Upper lobe of left lung (tissue), 6 donors: ENCODE results near the gene DNAJC17. TPM values are rescaled to one million over a fixed set of nuclear protein-coding genes. Genes with fewer than 3 reads are reported as not detected.

Experiments
- ATAC-seq, 2 donors: fragments of 200-7000 bp; cut with Tn5 transposase; one replicate each; pipeline ENCODE4 v1.9.1; 2022; ENCODE audit warnings: mild to moderate bottlenecking in 2 of 2, moderate library complexity in 2 of 2; ENCODE audit not compliant: low FRiP score in 2 of 2
- DNase-seq, 2 donors: peaks; one replicate each; pipeline ENCODE4 v3.0.0-alpha.2; 2019 to 2020
- H3K27ac ChIP-seq, 4 donors: fragments of 200-600 bp; sonication (generic); one replicate each; pipeline ENCODE4 v1.5.1; 2016 to 2019
- H3K27me3 ChIP-seq, 4 donors: fragments of 200-600 bp; sonication (generic); one replicate each; pipeline ENCODE4 v1.5.1; 2017 to 2019
- H3K36me3 ChIP-seq, 4 donors: fragments of 200-600 bp; sonication (generic); one replicate each; pipeline ENCODE4 v1.5.1; 2016 to 2019
- H3K4me1 ChIP-seq, 4 donors: fragments of 200-600 bp; sonication (generic); one replicate each; pipeline ENCODE4 v1.5.1; 2018 to 2019
- H3K4me3 ChIP-seq, 4 donors: fragments of 200-600 bp; sonication (generic); one replicate each; pipeline ENCODE4 v1.5.1; 2017 to 2019; ENCODE audit warnings: mild to moderate bottlenecking in 2 of 4, moderate library complexity in 1 of 4
- H3K9me3 ChIP-seq, 4 donors: fragments of 200-600 bp; sonication (generic); one replicate each; pipeline ENCODE4 v1.5.1; 2018 to 2019
- CTCF ChIP-seq, 6 experiments: fragments of 450-650 bp in 4 of 6; fragments of 200-600 bp in 2 of 6; sonication (generic) in 2 of 6; IDR thresholded peaks; one replicate each; pipeline ENCODE4 v1.5.1; 2016 to 2019; ENCODE audit warnings: antibody characterized with exemption in 6 of 6
- EP300 ChIP-seq, 4 donors: sonication (generic); formaldehyde crosslinking; IDR thresholded peaks; one replicate each; pipeline ENCODE4 v1.5.1; 2017; ENCODE audit warnings: antibody characterized with exemption in 4 of 4, control low read depth in 2 of 4
- POLR2A ChIP-seq, 4 donors: fragments of 450-650 bp; IDR thresholded peaks; one replicate each; pipeline ENCODE4 v1.5.1; 2016 to 2017; ENCODE audit warnings: antibody characterized with exemption in 4 of 4, mild to moderate bottlenecking in 2 of 4
- POLR2AphosphoS5 ChIP-seq, 2 donors: sonication (generic); formaldehyde crosslinking; IDR thresholded peaks; one replicate each; pipeline ENCODE4 v1.5.1; 2017; ENCODE audit warnings: antibody characterized with exemption in 2 of 2
- WGBS, 2 donors: methylation state at CpG; one replicate each; pipeline ENCODE4 v1.1.5; 2017 to 2018; 5-methylcytosine and 5-hydroxymethylcytosine counted together
- total RNA-seq, 6 donors: library from RNA; depleted of rRNA in 4 of 6; stranded (reverse); fragments of >200 nt in 4 of 6; gene quantifications; one replicate each; pipeline versions ENCODE4 v1.1.0 to v1.2.1, GENCODE V29; 2016 to 2021
- donor health status: DM: no; HTN: no; CAD: no; lungs with moderate emphysema.
- donor health status: DM: no; HTN: yes; CAD: no; lungs with severe emphysema.

Gene DNAJC17
- total RNA-seq, 6 donors from 2014 or later: 15.4 to 51.3 (median 30.0) TPM

GRCh38 chr15:40787991-40788390, 19.3 kb downstream of the DNAJC17 start:
- no peak overlapping the region for H3K4me3 ChIP-seq
- H3K27ac ChIP-seq: peak overlapping the region; percentile 64 to 82 (median 78)
- H3K36me3 ChIP-seq: peaks cover 0 to 12% (median 6%) of the 10 kb centered on the region in 4 donors
- no peaks in the 10 kb centered on the region for H3K27me3 ChIP-seq
- TF ChIP-seq EP300 (IDR thresholded peaks at IDR 0.05): no peak
- TF ChIP-seq CTCF (IDR thresholded peaks at IDR 0.05): no peak
- TF ChIP-seq POLR2AphosphoS5 (IDR thresholded peaks at IDR 0.05): no peak
- TF ChIP-seq POLR2A (IDR thresholded peaks at IDR 0.05): no peak
- DNase-seq: no peak
- peaks cover 27 to 39% (median 35%) of the 10 kb centered on the region in 4 donors for H3K4me1 ChIP-seq
- WGBS, 2 donors: 69 to 73% methylated on average over 6 of the region's 6 CpGs
- H3K9me3 ChIP-seq: no peaks in the 10 kb centered on the region
- no peak for ATAC-seq

GRCh38 chr15:40787344-40787841, 19.9 kb downstream of the DNAJC17 start:
- Histone ChIP-seq H3K27ac (peak overlapping the region; percentile 64 to 82 (median 78)), H3K4me3 (no peak overlapping the region), H3K36me3 (peaks cover 0 to 11% (median 6%) of the 10 kb centered on the region in 4 donors), H3K27me3 (no peaks in the 10 kb centered on the region), H3K4me1 (peaks cover 27 to 39% (median 35%) of the 10 kb centered on the region in 4 donors), H3K9me3 (no peaks in the 10 kb centered on the region)
- ATAC-seq (peak; percentile 61 to 63), DNase-seq (peak in 1 of 2 donors; percentile 76)
- 14 to 29% methylated on average over 4 of the region's 4 CpGs for WGBS, 2 donors
- peak in 1 of 4 donors; percentile 51 for TF ChIP-seq EP300 (IDR thresholded peaks at IDR 0.05)
- TF ChIP-seq POLR2A (IDR thresholded peaks at IDR 0.05): peak in 1 of 4 donors; percentile 14
- peak; percentile 14 to 25 for TF ChIP-seq POLR2AphosphoS5 (IDR thresholded peaks at IDR 0.05)
- no peak for TF ChIP-seq CTCF (IDR thresholded peaks at IDR 0.05)

GRCh38 chr15:40785814-40786213, 21.5 kb downstream of the DNAJC17 start:
- ATAC-seq (no peak), DNase-seq (no peak)
- TF ChIP-seq EP300 (IDR thresholded peaks at IDR 0.05): no peak
- TF ChIP-seq POLR2A (IDR thresholded peaks at IDR 0.05): no peak
- H3K4me1 ChIP-seq: peaks cover 27 to 39% (median 35%) of the 10 kb centered on the region in 4 donors
- H3K27ac ChIP-seq: peak overlapping the region; percentile 7 to 80 (median 34)
- peaks cover 0 to 5% (median 0%) of the 10 kb centered on the region in 4 donors for H3K36me3 ChIP-seq
- WGBS, 2 donors: 55 to 68% methylated on average over 2 of the region's 2 CpGs
- no peaks in the 10 kb centered on the region for H3K27me3 ChIP-seq
- no peaks in the 10 kb centered on the region for H3K9me3 ChIP-seq
- H3K4me3 ChIP-seq: no peak overlapping the region

GRCh38 chr15:40785164-40785563, 22.1 kb downstream of the DNAJC17 start:
- 80 to 81% methylated on average over 3 of the region's 3 CpGs for WGBS, 2 donors
- H3K4me3 ChIP-seq: no peak overlapping the region
- no peak for ATAC-seq

More at GRCh38 chr15:40785164-40785563, 22.1 kb downstream of the DNAJC17 start:
- Histone ChIP-seq H3K9me3 (no peaks in the 10 kb centered on the region), H3K27ac (peak overlapping the region in 3 of 4 donors; percentile 7 to 80 (median 53)), H3K27me3 (no peaks in the 10 kb centered on the region), H3K36me3 (peaks cover 0 to under 1% (median 0%) of the 10 kb centered on the region in 4 donors), H3K4me1 (peaks cover 27 to 39% (median 32%) of the 10 kb centered on the region in 4 donors)
- TF ChIP-seq CTCF (IDR thresholded peaks at IDR 0.05) (peak in 1 of 6 experiments; percentile 8), POLR2A (IDR thresholded peaks at IDR 0.05) (no peak)
- no peak for DNase-seq
